HepG2 (cell line): ENCODE results near the gene LHX3. TPM values are rescaled to one million over a fixed set of nuclear protein-coding genes. Genes with fewer than 3 reads are reported as not detected.

Experiments
- AGO1 ChIP-seq: fragments of 200-400 bp; formaldehyde crosslinking; IDR thresholded peaks from 2 replicates; pipeline ENCODE4 v1.6.1; 2017; ENCODE audit warnings: mild to moderate bottlenecking, low read depth, low read length, moderate library complexity; ENCODE audit not compliant: poor library complexity, severe bottlenecking
- AGO2 ChIP-seq: fragments of 200-400 bp; formaldehyde crosslinking; optimal IDR thresholded peaks from 2 replicates; pipeline ENCODE3; 2017; ENCODE audit warnings: mild to moderate bottlenecking, low read depth, low read length, moderate library complexity
- FOXO4 ChIP-seq: sonication (generic); formaldehyde crosslinking; conservative IDR thresholded peaks from 2 replicates; pipeline ENCODE4 v1.8.1; 2023; ENCODE audit warnings: missing genetic modification reagents
- KLF13 ChIP-seq: sonication (generic); formaldehyde crosslinking; IDR thresholded peaks from 2 replicates; pipeline ENCODE4 v1.4.0; 2020; ENCODE audit warnings: mild to moderate bottlenecking, missing genetic modification reagents
- LRRFIP1 ChIP-seq: sonication (generic); formaldehyde crosslinking; conservative IDR thresholded peaks from 2 replicates; pipeline ENCODE4 v1.4.0; 2020; ENCODE audit warnings: missing genetic modification reagents
- RARG ChIP-seq: sonication (generic); formaldehyde crosslinking; IDR thresholded peaks from 2 replicates; pipeline ENCODE4 v1.4.0; 2020; ENCODE audit warnings: low read depth, mild to moderate bottlenecking, missing genetic modification reagents
- SKI ChIP-seq: fragments of 450-650 bp; IDR thresholded peaks from one replicate; pipeline ENCODE4 v1.6.1; 2018; ENCODE audit warnings: mild to moderate bottlenecking; ENCODE audit not compliant: partially characterized antibody
- ZFP36 ChIP-seq: fragments of 150-350 bp; IDR thresholded peaks from 2 replicates; pipeline ENCODE4 v1.6.1; 2018; ENCODE audit warnings: borderline replicate concordance, low read length, low read depth; ENCODE audit not compliant: partially characterized antibody
- ZNF780A ChIP-seq: sonication (generic); formaldehyde crosslinking; IDR thresholded peaks from 2 replicates; pipeline ENCODE4 v1.8.0; 2022; ENCODE audit warnings: mild to moderate bottlenecking, missing genetic modification reagents, moderate library complexity
- polyA plus RNA-seq, 8 experiments: library from polyadenylated mRNA; depleted of rRNA in 3 of 8; stranded (reverse) in 7 of 8; unstranded in 1 of 8; fragments of >200 nt; fragmentation: Illumina TruSeq in 4 of 8; extraction: Trizol in 4 of 8; gene quantifications; 2 replicates each; pipeline versions ENCODE4 v1.2.1 to v1.2.3, GENCODE V29; 2011 to 2016; ENCODE audit warnings: low read depth in 4 of 8, missing spikeins in 1 of 8, mixed read lengths in 1 of 8; ENCODE audit not compliant: insufficient read depth in 1 of 8
- total RNA-seq, 5 experiments: library from RNA; depleted of rRNA; stranded (reverse); fragments of >200 nt; fragmentation: Illumina TruSeq; extraction: Trizol; gene quantifications; 2 replicates each; pipeline ENCODE4 v1.2.3, GENCODE V29; 2016; ENCODE audit warnings: low read depth in 1 of 5
- TF ChIP-seq, protein P1 (sequence below): sonication (generic); formaldehyde crosslinking; IDR thresholded peaks from 2 replicates; pipeline ENCODE4 v1.4.0; 2020; ENCODE audit warnings: missing genetic modification reagents
- TF ChIP-seq, protein P2 (sequence below): sonication (generic); formaldehyde crosslinking; IDR thresholded peaks from 2 replicates; pipeline ENCODE4 v1.8.0; 2022; ENCODE audit warnings: missing genetic modification reagents, mild to moderate bottlenecking, inconsistent platforms, borderline replicate concordance
- TF ChIP-seq, protein P3 (sequence below), 2 experiments: IDR thresholded peaks; 2 replicates each; pipeline ENCODE4 v1.6.1; 2011 to 2012; ENCODE audit warnings: low read length in 2 of 2, borderline replicate concordance in 1 of 2, low read depth in 1 of 2, mild to moderate bottlenecking in 1 of 2, moderate library complexity in 1 of 2

The LHX3 gene
- total and polyA plus RNA-seq, 2 of the 13 experiments (the other 11 are each of a cell fraction or from before 2014, with no cell fraction given): not detected

GRCh38 chr9:136245219-136246150 is 40.6 kb upstream of the LHX3 start, which contains the start of gene QSOX2 (continued):
- TF ChIP-seq RARG (CRISPR knock-in tag) (no peak), KLF13 (no peak), ZNF780A (CRISPR knock-in tag) (no peak), AGO2 (peak; percentile 57), ZFP36 (peak; percentile 10), LRRFIP1 (CRISPR knock-in tag) (no peak), FOXO4 (CRISPR knock-in tag) (0 out of 2 replicates have a peak, but pooled peaks have one; percentile 27), AGO1 (no peak), SKI (peak; percentile 22)
- TF ChIP-seq, protein P1, sequence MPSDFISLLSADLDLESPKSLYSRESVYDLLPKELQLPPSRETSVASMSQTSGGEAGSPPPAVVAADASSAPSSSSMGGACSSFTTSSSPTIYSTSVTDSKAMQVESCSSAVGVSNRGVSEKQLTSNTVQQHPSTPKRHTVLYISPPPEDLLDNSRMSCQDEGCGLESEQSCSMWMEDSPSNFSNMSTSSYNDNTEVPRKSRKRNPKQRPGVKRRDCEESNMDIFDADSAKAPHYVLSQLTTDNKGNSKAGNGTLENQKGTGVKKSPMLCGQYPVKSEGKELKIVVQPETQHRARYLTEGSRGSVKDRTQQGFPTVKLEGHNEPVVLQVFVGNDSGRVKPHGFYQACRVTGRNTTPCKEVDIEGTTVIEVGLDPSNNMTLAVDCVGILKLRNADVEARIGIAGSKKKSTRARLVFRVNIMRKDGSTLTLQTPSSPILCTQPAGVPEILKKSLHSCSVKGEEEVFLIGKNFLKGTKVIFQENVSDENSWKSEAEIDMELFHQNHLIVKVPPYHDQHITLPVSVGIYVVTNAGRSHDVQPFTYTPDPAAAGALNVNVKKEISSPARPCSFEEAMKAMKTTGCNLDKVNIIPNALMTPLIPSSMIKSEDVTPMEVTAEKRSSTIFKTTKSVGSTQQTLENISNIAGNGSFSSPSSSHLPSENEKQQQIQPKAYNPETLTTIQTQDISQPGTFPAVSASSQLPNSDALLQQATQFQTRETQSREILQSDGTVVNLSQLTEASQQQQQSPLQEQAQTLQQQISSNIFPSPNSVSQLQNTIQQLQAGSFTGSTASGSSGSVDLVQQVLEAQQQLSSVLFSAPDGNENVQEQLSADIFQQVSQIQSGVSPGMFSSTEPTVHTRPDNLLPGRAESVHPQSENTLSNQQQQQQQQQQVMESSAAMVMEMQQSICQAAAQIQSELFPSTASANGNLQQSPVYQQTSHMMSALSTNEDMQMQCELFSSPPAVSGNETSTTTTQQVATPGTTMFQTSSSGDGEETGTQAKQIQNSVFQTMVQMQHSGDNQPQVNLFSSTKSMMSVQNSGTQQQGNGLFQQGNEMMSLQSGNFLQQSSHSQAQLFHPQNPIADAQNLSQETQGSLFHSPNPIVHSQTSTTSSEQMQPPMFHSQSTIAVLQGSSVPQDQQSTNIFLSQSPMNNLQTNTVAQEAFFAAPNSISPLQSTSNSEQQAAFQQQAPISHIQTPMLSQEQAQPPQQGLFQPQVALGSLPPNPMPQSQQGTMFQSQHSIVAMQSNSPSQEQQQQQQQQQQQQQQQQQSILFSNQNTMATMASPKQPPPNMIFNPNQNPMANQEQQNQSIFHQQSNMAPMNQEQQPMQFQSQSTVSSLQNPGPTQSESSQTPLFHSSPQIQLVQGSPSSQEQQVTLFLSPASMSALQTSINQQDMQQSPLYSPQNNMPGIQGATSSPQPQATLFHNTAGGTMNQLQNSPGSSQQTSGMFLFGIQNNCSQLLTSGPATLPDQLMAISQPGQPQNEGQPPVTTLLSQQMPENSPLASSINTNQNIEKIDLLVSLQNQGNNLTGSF (CRISPR knock-in tag): peak; percentile 81
- TF ChIP-seq, protein P2, sequence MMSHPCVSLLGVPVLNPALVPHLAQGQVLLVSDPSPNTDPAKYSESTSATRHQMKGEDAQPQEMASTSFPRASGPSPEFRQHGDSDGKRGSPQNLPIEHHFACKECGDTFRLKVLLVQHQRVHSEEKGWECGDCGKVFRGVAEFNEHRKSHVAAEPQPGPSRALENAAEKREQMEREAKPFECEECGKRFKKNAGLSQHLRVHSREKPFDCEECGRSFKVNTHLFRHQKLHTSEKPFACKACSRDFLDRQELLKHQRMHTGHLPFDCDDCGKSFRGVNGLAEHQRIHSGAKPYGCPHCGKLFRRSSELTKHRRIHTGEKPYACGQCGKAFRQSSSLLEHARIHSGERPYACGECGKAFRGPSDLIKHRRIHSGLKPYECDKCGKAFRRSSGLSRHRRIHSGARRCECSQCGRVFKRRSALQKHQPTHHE (CRISPR knock-in tag): no peak
- TF ChIP-seq, protein P3, sequence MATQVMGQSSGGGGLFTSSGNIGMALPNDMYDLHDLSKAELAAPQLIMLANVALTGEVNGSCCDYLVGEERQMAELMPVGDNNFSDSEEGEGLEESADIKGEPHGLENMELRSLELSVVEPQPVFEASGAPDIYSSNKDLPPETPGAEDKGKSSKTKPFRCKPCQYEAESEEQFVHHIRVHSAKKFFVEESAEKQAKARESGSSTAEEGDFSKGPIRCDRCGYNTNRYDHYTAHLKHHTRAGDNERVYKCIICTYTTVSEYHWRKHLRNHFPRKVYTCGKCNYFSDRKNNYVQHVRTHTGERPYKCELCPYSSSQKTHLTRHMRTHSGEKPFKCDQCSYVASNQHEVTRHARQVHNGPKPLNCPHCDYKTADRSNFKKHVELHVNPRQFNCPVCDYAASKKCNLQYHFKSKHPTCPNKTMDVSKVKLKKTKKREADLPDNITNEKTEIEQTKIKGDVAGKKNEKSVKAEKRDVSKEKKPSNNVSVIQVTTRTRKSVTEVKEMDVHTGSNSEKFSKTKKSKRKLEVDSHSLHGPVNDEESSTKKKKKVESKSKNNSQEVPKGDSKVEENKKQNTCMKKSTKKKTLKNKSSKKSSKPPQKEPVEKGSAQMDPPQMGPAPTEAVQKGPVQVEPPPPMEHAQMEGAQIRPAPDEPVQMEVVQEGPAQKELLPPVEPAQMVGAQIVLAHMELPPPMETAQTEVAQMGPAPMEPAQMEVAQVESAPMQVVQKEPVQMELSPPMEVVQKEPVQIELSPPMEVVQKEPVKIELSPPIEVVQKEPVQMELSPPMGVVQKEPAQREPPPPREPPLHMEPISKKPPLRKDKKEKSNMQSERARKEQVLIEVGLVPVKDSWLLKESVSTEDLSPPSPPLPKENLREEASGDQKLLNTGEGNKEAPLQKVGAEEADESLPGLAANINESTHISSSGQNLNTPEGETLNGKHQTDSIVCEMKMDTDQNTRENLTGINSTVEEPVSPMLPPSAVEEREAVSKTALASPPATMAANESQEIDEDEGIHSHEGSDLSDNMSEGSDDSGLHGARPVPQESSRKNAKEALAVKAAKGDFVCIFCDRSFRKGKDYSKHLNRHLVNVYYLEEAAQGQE (IDR thresholded peaks at IDR 0.05; ENCODE audit: borderline replicate concordance in 1 of 2, low read depth in 1 of 2, low read length in 2 of 2): peak; percentile 77 to 87
